B cell (primary cell): ENCODE results near the gene ANKRD11.

Experiments
- EZH2 ChIP-seq: IDR thresholded peaks from 2 replicates; pipeline ENCODE4 v1.6.1; 2012; ENCODE audit warnings: borderline replicate concordance, low read depth, mild to moderate bottlenecking, moderate library complexity, low read length; ENCODE audit not compliant: insufficient read depth, poor library complexity, severe bottlenecking
- TF ChIP-seq, protein P1 (sequence below): fragments of 200-600 bp; IDR thresholded peaks from one replicate; pipeline ENCODE4 v1.8.0; 2022; ENCODE audit warnings: antibody characterized with exemption, mild to moderate bottlenecking

DNA sequence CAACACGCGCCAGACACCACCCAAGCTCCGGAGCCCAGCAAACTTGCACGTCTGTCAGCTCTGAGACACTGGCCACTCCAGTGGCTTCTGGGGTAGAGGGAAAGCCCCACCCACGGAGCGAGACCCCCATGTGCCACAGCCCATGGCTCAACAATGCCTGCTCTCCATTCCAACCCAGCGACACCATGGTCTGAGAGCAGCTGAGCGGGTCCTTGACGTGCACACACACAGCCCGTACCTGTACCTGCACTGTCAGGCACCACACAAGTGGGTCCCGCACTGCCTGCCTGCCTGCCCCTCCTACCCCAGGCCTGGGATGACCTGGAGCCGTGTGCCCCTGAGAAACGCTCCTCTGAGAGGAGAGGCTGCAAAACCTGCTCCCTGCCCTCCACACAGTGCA lies 195.9 kb downstream of the ANKRD11 start:
- TF ChIP-seq, protein P1, sequence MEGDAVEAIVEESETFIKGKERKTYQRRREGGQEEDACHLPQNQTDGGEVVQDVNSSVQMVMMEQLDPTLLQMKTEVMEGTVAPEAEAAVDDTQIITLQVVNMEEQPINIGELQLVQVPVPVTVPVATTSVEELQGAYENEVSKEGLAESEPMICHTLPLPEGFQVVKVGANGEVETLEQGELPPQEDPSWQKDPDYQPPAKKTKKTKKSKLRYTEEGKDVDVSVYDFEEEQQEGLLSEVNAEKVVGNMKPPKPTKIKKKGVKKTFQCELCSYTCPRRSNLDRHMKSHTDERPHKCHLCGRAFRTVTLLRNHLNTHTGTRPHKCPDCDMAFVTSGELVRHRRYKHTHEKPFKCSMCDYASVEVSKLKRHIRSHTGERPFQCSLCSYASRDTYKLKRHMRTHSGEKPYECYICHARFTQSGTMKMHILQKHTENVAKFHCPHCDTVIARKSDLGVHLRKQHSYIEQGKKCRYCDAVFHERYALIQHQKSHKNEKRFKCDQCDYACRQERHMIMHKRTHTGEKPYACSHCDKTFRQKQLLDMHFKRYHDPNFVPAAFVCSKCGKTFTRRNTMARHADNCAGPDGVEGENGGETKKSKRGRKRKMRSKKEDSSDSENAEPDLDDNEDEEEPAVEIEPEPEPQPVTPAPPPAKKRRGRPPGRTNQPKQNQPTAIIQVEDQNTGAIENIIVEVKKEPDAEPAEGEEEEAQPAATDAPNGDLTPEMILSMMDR: no peak
- TF ChIP-seq EZH2: no peak
